Inflammatory macrophage treated with lipopolysaccharide for 1 hour (primary cell): ENCODE data around the gene JPH2.
"Not testable (repeated sequence)": the region's sequence is repeated elsewhere in the genome, so short reads cannot be mapped to it uniquely, and the experiment has no call there.

ENCODE experiments used
- DNase-seq, 2 donors: peaks; one replicate each; pipeline ENCODE4 v3.0.0-alpha.2; 2020 to 2022

Gene JPH2

GRCh38 chr20:44187054-44187771, at the start of gene JPH2:
JPH2 (minus strand) TSS chr20:44187188; CDS start chr20:44186705, 483 bp downstream.
- DNase-seq = no peak

GRCh38 chr20:44235702-44236101, 48.7 kb upstream of the JPH2 start:
- no peak for DNase-seq

- no peak for DNase-seq
These were observed 47.8 kb upstream of the JPH2 start for GRCh38 chr20:44234566-44235317.

DNA sequence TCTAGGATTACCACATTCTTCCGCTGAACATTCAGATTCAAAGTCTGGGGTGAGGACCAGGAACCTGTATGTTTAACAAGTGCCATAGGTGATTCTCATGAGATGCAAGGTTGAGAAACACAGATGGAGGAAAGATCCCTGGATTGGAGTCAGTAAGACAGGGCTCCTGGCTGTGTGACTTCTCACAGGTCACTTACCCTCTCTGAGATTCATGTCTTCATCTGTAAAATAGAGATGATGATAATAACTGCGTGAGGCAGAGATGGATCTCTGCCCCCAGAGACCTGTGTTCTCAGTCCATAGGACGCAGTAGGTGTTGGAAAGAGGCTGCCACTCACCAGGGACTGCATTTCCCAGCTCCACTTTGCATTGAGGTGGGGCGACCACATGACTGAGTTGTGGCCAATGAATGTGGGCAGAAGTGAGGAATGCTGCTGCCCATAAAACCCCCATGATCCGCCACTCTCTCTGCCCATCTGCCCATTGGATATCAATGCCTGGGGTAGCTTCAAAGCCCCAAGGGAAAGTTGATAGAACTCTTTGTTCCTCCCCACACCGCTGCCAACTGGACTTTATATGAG, 46.5 kb upstream of the JPH2 start:
- DNase-seq = no peak

- not testable (repeated sequence) for DNase-seq
These were observed 45.5 kb upstream of the JPH2 start for GRCh38 chr20:44232469-44232856.

GRCh38 chr20:44231713-44232468, 44.9 kb upstream of the JPH2 start:
- DNase-seq = no peak

GRCh38 chr20:44231193-44231592, 44.2 kb upstream of the JPH2 start:
- DNase-seq = no peak

DNA sequence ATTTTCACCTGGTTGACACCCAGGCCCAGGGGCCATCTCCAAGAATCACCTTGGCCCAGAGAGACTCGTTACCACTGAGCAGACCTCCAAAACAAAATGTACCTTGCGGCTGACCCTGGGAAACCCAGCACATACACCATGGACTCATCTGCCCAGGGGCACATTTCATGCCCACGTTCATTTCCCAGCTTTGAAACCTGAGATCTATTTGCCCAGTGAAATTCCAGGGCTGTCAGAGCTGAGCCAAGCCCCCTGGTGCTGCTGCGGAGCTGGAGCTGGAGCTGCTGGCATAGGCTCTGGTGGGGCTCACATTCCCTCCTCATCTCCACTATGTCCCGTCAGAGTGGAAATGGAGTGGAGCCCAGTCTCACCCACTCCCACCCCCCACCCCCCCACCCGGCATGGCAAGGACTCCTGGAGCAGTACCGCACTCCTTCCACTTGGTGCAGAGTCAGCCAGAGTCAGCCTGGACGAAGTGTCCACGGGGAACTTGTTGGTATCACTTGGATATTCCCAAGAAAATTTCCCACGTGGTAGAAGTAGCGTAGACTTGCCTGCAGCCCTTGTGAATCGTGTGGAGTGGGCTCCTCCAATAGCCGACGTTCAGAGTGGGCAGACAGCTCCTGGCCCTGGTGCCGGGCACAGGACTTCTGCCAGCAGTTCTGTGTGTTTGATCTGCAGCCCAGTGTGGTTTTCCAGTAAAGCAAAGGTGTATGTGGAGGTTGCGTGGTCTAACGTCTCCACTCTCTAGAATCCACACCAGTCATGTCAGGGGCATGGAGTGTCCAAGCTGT, 41.7 kb upstream of the JPH2 start:
- no peak for DNase-seq

GRCh38 chr20:44224637-44225036, 37.6 kb upstream of the JPH2 start:
- no peak for DNase-seq

- DNase-seq = no peak
These were observed 36.7 kb upstream of the JPH2 start for GRCh38 chr20:44223721-44224120.

DNA sequence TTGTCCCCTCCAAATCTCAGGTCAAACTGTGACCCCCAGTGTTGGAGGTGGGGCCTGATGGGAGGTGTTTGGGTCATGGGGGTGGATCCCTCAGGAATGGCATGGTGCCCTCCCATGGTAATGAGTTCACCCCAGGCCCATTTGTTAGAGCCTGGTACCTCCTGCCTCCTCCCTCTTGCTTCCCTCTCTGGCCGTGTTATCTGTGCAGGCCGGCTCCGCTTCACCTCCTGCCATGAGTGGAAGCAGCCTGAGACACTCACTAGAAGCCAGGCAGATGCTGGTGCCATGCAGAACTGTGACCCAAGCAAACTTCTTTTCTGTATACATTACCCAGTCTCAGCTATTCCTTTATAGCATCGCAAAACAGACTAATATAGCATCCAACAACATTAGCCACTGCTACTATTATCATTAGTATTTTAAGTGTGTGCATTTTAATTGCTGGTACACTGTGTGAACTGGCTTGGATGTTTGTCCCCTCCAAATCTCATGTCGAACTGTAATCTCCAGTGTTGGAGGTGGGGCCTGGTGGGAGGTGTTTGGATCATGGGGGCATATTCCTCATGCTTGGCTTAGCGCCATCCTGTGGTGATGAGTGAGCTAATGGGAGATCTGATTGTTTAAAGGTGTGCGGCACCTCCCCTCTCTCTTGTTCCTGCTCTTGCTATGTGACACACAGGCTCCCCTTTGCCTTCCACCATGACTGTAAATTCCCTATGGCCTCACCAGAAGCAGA, 35.8 kb upstream of the JPH2 start:
- no peak for DNase-seq

DNA sequence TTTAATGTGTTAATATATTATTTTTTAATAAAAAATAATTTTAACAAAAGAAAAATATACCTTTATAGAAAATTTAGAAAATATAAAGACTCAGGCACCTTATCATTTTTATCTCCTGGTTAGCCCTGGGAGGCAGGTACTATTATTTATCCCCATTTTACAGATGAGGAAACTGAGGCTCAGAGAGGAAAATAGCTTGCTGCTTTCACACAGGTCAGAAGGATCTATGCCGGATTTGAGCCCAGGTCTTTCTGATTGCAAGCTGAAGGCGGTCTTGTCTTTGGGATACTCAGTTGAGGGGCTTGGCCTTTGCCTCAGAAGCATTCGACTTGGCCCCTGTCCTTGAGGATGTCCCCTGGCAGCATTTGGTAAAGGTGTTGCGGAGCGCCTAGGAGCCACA, 35.0 kb upstream of the JPH2 start:
- no peak for DNase-seq

- no peak for DNase-seq
These were observed 34.5 kb upstream of the JPH2 start for GRCh38 chr20:44221368-44221954.

- no peak for DNase-seq
These were observed 32.8 kb upstream of the JPH2 start for GRCh38 chr20:44219791-44220190.

GRCh38 chr20:44219170-44219730, 32.3 kb upstream of the JPH2 start:
- no peak for DNase-seq

DNA sequence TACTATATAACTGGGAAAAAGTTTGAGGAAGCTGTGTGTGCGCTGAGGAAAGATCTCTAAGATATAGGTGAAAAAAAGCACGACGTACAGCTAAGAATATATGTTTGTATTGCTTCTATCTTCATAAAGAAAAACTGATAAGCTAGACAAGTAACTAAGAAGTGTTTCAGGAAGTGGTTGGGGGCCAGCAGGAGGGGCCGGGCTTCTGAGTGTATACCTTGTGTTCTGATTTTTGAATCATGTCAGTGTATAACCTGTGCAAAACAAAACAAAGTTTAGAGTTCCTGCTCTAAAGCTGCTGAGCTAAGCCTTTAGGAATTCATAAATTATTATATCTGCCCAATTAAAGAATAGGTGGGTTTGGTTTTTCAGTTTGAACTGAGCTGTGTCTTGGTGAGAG, 31.5 kb upstream of the JPH2 start:
- no peak for DNase-seq

- DNase-seq = peak; percentile 48 to 82
These were observed 30.5 kb upstream of the JPH2 start for GRCh38 chr20:44217342-44218092.

DNA sequence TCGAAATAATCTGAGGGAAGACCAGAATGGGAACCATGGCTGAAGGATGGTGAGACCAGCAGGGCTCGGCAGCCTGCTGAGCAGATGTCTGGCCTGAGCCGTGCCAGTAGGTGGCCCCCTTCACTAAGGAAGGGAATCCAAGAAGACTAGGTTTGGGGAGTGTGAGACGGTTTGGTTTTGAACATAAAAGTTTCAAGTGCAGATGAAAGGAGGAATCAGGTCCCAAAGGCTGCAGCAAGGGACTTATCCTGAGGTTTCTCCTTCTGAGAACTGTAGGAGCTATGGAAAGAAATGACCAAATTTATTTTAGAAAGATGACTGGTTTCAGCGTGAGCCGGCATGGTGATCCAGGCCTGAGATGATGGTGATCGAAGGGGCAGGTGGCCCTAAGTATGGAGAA, 28.1 kb upstream of the JPH2 start:
- DNase-seq = peak in 1 of 2 donors; percentile 69

DNA sequence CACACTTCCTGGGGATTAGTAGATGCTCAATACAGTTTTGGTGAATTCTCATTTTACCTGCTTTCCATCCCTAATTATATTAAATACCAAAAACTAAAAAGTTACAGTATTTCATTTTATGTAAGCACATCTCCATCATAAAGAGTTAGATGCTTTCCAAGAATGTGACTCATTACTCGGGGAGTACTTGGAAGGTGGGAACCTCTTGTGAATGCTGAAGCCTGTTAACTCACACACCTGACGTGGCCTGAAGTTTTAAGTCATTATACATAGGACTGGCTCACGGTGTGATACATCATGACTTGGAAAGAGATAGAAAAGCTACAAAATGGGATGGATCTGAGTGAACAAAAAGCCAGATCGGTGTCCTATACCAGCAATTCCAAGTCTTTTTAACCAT, 25.8 kb upstream of the JPH2 start:
- DNase-seq = no peak
